Activated T-helper 2 cell treated with anti-CD3 and anti-CD28 coated beads, Interferon-gamma antibody, Interleukin-2, Interleukin-4, amounts not matched to agents 10 μg/mL and 5 μg/mL and 100 μg/mL, durations not matched to agents 14 hours and 24 hours and 36 hours (primary cell): ENCODE data around the gene CSTPP1. TPM values are rescaled to one million over a fixed set of nuclear protein-coding genes. Genes with fewer than 3 reads are reported as not detected.
"Not testable (repeated sequence)": the region's sequence is repeated elsewhere in the genome, so short reads cannot be mapped to it uniquely, and the experiment has no call there.

ENCODE experiments used
- DNase-seq: peaks from one replicate; pipeline ENCODE4 v3.0.0; 2021; ENCODE audit warnings: low spot score
- H3K27ac Mint-ChIP-seq: one replicate; pipeline ENCODE4 v1.8.0; 2021; ENCODE audit warnings: mixed read lengths
- H3K27me3 Mint-ChIP-seq: one replicate; pipeline ENCODE4 v1.8.0; 2021; ENCODE audit warnings: low read depth, mixed read lengths
- H3K36me3 Mint-ChIP-seq: one replicate; pipeline ENCODE4 v1.8.0; 2021; ENCODE audit warnings: low read depth, mixed read lengths
- H3K4me1 Mint-ChIP-seq: one replicate; pipeline ENCODE4 v1.8.0; 2021; ENCODE audit warnings: low read depth, mixed read lengths
- H3K4me3 Mint-ChIP-seq: one replicate; pipeline ENCODE4 v1.8.0; 2021; ENCODE audit warnings: low read depth, mild to moderate bottlenecking, moderate library complexity, mixed read lengths
- H3K9me3 Mint-ChIP-seq: one replicate; pipeline ENCODE4 v1.8.0; 2021; ENCODE audit warnings: mixed read lengths
- intact Hi-C: fragments of 100-400 bp; cut with micrococcal nuclease; formaldehyde crosslinking; loops from one replicate; pipeline ENCODE4 v1.15.1; 2023
- total RNA-seq: library from RNA; stranded (reverse); gene quantifications from 2 replicates; pipeline ENCODE4 v1.2.3, GENCODE V29; 2022

CSTPP1 gene
- total RNA-seq, 1 donor from 2014 or later: 17.8 TPM

DNA sequence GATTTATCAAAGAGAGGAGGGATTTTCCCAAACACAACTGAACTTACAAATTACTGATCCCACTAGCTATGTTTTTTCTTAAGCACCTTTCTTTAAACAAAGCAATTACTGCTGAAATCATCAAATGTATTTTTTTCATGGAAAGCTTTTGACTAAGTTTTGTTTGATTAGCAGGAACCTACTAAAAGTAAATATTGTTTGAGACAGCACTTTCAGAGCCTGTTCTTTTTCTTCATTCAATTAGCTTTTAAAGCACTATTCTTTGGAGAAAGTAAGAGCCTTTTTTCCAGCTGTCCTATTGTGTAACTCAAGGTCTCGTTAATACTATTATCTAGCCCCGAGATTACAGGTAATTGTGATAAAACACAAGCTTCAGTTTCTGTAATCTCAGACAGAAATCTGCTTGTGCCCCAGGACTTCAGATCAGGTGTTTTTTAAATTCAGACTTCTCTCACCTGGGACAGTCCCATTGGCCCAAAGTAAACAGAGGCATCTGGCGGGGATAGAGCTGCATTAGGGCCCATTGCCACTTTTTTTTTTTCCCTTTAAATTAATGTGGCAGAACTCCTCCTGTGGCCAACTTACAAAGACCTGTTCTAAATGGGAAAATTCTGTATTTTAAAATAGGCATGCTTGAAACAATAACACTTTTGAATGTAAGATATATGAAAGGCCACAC is 11.0 kb downstream of the CSTPP1 start:
- Mint-ChIP-seq H3K36me3 (no peaks in the 10 kb centered on the region), H3K27ac (no peak overlapping the region), H3K9me3 (no peaks in the 10 kb centered on the region), H3K27me3 (no peaks in the 10 kb centered on the region), H3K4me3 (no peak overlapping the region), H3K4me1 (peaks cover 3% of the 10 kb centered on the region)
- no peak for DNase-seq
- intact Hi-C loops: no loop called here

- intact Hi-C loops: no loop called here
- Mint-ChIP-seq H3K27me3 (no peaks in the 10 kb centered on the region), H3K36me3 (no peaks in the 10 kb centered on the region), H3K27ac (no peak overlapping the region), H3K4me3 (no peak overlapping the region), H3K9me3 (no peaks in the 10 kb centered on the region), H3K4me1 (peaks cover 10% of the 10 kb centered on the region)
- no peak for DNase-seq
Observed at GRCh38 chr11:46948378-46949131, 12.0 kb downstream of the CSTPP1 start.

- H3K36me3 Mint-ChIP-seq: no peaks in the 10 kb centered on the region
- no peaks in the 10 kb centered on the region for H3K27me3 Mint-ChIP-seq
Observed at GRCh38 chr11:46949297-46949696, 12.7 kb downstream of the CSTPP1 start.

GRCh38 chr11:46951864-46952263 is 15.3 kb downstream of the CSTPP1 start:
- no peaks in the 10 kb centered on the region for H3K36me3 Mint-ChIP-seq
- no peak for DNase-seq
- H3K4me3 Mint-ChIP-seq: no peak overlapping the region
- intact Hi-C loops: no loop called here
- H3K27ac Mint-ChIP-seq: no peak overlapping the region
- H3K4me1 Mint-ChIP-seq: peaks cover 10% of the 10 kb centered on the region
- H3K27me3 Mint-ChIP-seq: no peaks in the 10 kb centered on the region
- H3K9me3 Mint-ChIP-seq: no peaks in the 10 kb centered on the region

More at GRCh38 chr11:46949297-46949696, 12.7 kb downstream of the CSTPP1 start:
- intact Hi-C loops: no loop called here
- H3K9me3 Mint-ChIP-seq: no peaks in the 10 kb centered on the region
- peaks cover 10% of the 10 kb centered on the region for H3K4me1 Mint-ChIP-seq
- no peak overlapping the region for H3K27ac Mint-ChIP-seq
- H3K4me3 Mint-ChIP-seq: no peak overlapping the region
- no peak for DNase-seq

DNA sequence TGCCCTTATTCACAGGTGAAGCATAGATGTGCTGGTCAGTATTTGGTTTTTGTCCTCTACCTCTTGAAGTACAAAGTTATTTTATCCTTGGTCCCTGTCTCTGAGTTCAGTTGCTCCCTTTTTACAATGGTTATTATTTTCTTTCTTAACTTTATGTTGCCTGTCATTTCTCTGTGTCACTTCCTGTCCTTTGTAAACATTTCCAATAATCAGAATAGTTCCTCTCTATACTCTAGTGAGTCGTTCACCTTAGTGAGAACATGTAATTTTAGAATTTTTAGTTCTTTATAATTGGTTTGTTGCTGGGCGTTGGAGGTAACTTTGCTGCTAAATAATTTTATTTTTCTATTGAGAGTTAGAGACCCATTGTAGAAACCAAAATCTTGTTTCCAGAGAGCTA is 16.0 kb downstream of the CSTPP1 start:
- Mint-ChIP-seq H3K9me3 (no peaks in the 10 kb centered on the region), H3K4me3 (no peak overlapping the region)

DNA sequence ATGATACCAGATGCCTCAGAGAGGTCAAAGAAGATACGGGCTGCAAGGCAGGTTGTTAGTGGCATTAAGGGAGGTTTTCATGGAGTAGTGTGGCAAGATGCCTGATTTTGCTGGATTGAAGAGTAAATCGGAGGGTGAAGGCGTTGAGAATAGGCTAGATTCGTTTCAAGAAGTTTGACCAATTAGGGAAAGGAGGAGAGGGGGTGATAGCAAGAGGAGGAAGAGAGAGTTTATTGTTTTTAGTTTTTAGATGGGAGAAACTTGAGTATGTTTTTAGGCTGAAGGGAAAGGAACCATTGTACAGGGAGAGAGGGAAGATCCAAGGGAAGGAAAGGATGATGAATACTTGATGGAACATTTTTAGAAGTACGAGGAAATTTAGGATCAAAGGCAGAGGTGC is 16.5 kb downstream of the CSTPP1 start:
- Mint-ChIP-seq H3K36me3 (no peaks in the 10 kb centered on the region), H3K4me3 (no peak overlapping the region), H3K27ac (no peak overlapping the region), H3K27me3 (no peaks in the 10 kb centered on the region), H3K9me3 (no peaks in the 10 kb centered on the region), H3K4me1 (peaks cover 10% of the 10 kb centered on the region)
- DNase-seq: no peak
- intact Hi-C loops: no loop called here

More for the DNA sequence above, 16.0 kb downstream of the CSTPP1 start:
- H3K4me1 Mint-ChIP-seq: peaks cover 10% of the 10 kb centered on the region
- no peak for DNase-seq
- no peaks in the 10 kb centered on the region for H3K36me3 Mint-ChIP-seq
- H3K27me3 Mint-ChIP-seq: no peaks in the 10 kb centered on the region
- intact Hi-C loops: no loop called here
- H3K27ac Mint-ChIP-seq: no peak overlapping the region

DNA sequence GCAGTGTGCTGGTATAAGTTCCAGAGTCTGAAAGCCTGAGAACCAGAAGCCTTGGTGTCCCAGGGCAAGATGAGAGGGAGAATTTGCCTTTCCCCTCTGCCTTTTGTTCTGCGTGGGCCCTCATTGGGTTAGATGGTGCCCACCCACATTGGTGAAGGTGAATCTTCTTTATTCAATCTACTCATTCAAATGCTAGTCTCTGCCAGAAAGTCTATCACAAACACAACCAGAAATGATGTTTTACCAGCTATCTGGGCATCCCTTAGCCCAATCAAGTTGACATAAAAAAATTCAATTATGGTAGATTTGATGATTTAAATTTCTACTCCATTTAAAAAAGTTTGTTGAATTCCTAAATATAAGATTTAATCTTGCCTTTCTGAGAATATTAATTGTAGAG is 22.2 kb downstream of the CSTPP1 start:
- Mint-ChIP-seq H3K36me3 (peaks cover 21% of the 10 kb centered on the region), H3K27ac (no peak overlapping the region), H3K4me1 (no peaks in the 10 kb centered on the region), H3K27me3 (no peaks in the 10 kb centered on the region), H3K9me3 (peaks cover 17% of the 10 kb centered on the region), H3K4me3 (no peak overlapping the region)
- intact Hi-C loops: no loop called here
- no peak for DNase-seq

DNA sequence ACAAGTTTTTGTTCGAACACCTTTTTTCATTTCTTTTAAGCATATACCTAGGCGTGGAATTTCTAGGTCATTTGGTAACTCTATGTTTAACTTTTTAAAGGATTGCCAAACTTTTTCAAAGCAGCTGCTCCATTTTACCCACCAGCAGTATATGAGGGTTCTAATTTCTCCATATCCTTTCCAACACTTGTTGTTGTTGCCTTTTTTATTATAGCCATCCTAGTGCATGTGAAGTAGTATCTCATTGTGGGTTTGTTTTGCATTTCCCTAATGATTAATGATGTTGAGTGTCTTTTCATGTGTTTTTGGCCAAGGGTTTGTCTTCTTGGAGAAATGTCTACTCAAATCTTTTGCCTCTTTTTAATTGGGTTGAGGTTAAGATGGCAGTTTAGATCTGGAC is 24.5 kb downstream of the CSTPP1 start:
- Mint-ChIP-seq H3K9me3 (peaks cover 17% of the 10 kb centered on the region), H3K27me3 (no peaks in the 10 kb centered on the region), H3K4me3 (no peak overlapping the region), H3K27ac (no peak overlapping the region), H3K36me3 (peaks cover 21% of the 10 kb centered on the region), H3K4me1 (no peaks in the 10 kb centered on the region)
- intact Hi-C loops: no loop called here
- no peak for DNase-seq

- intact Hi-C loops, H3K27me3 Mint-ChIP-seq, H3K4me1 Mint-ChIP-seq, H3K4me3 Mint-ChIP-seq, H3K27ac Mint-ChIP-seq, DNase-seq: not testable (repeated sequence)
- H3K36me3 Mint-ChIP-seq: peaks cover 21% of the 10 kb centered on the region
- peaks cover 17% of the 10 kb centered on the region for H3K9me3 Mint-ChIP-seq
Observed at GRCh38 chr11:46961886-46962285, 25.3 kb downstream of the CSTPP1 start.

DNA sequence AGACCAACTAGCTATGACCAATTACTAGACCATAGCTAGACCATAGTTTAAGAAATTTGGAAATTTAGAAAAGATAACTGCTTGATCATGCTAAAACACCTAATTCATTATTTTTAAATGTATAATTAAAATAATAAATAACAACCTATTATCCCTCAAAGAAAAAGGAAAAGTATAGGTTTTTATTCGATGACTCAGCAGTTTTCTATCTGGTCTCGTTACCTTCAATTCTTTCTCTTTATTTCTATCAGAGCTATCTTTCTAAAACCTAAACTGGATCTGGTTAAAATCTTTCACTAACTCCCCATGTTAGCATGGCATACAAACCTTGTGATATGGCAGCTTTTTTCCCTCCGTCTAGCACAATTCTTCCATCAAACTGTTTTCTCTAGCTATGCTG is 27.3 kb downstream of the CSTPP1 start:
- Mint-ChIP-seq H3K27ac (no peak overlapping the region), H3K36me3 (peaks cover 17% of the 10 kb centered on the region), H3K27me3 (no peaks in the 10 kb centered on the region), H3K4me3 (no peak overlapping the region), H3K9me3 (peaks cover 14% of the 10 kb centered on the region), H3K4me1 (no peaks in the 10 kb centered on the region)
- DNase-seq: no peak
- intact Hi-C loops: no loop called here

GRCh38 chr11:46966773-46967172 is 30.2 kb downstream of the CSTPP1 start:
- Mint-ChIP-seq H3K4me3 (no peak overlapping the region), H3K4me1 (no peaks in the 10 kb centered on the region), H3K27me3 (no peaks in the 10 kb centered on the region), H3K9me3 (no peaks in the 10 kb centered on the region), H3K27ac (no peak overlapping the region), H3K36me3 (peaks cover under 1% of the 10 kb centered on the region)
- no peak for DNase-seq
- intact Hi-C loops: no loop called here

- H3K27me3 Mint-ChIP-seq: no peaks in the 10 kb centered on the region
- H3K27ac Mint-ChIP-seq: no peak overlapping the region
- no peaks in the 10 kb centered on the region for H3K4me1 Mint-ChIP-seq
- H3K9me3 Mint-ChIP-seq: no peaks in the 10 kb centered on the region
- intact Hi-C loops: no loop called here
- H3K4me3 Mint-ChIP-seq: no peak overlapping the region
- no peak for DNase-seq
- H3K36me3 Mint-ChIP-seq: no peaks in the 10 kb centered on the region
Observed at GRCh38 chr11:46967962-46968361, 31.4 kb downstream of the CSTPP1 start.

GRCh38 chr11:46969379-46969778 is 32.8 kb downstream of the CSTPP1 start:
- H3K4me3 Mint-ChIP-seq: no peak overlapping the region
- intact Hi-C loops: no loop called here

More at GRCh38 chr11:46969379-46969778, 32.8 kb downstream of the CSTPP1 start:
- H3K27ac Mint-ChIP-seq: no peak overlapping the region
- H3K36me3 Mint-ChIP-seq: no peaks in the 10 kb centered on the region
- no peaks in the 10 kb centered on the region for H3K9me3 Mint-ChIP-seq
- no peaks in the 10 kb centered on the region for H3K27me3 Mint-ChIP-seq
- H3K4me1 Mint-ChIP-seq: no peaks in the 10 kb centered on the region
- no peak for DNase-seq
